GM18907 (cell line): ENCODE data around the gene PM20D1.

Experiments
- ATAC-seq: cut with Tn5 transposase; IDR thresholded peaks from one replicate; pipeline ENCODE4 v1.9.1; 2021; ENCODE audit warnings: mild to moderate bottlenecking, moderate library complexity; ENCODE audit not compliant: unreplicated experiment

The PM20D1 gene

GRCh38 chr1:205780335-205780734, 69.6 kb downstream of the PM20D1 start:
- ATAC-seq = no peak
